Measurements from ENCODE around the gene GOLT1B.

- TF ChIP-seq, protein P1, sequence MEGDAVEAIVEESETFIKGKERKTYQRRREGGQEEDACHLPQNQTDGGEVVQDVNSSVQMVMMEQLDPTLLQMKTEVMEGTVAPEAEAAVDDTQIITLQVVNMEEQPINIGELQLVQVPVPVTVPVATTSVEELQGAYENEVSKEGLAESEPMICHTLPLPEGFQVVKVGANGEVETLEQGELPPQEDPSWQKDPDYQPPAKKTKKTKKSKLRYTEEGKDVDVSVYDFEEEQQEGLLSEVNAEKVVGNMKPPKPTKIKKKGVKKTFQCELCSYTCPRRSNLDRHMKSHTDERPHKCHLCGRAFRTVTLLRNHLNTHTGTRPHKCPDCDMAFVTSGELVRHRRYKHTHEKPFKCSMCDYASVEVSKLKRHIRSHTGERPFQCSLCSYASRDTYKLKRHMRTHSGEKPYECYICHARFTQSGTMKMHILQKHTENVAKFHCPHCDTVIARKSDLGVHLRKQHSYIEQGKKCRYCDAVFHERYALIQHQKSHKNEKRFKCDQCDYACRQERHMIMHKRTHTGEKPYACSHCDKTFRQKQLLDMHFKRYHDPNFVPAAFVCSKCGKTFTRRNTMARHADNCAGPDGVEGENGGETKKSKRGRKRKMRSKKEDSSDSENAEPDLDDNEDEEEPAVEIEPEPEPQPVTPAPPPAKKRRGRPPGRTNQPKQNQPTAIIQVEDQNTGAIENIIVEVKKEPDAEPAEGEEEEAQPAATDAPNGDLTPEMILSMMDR (IDR thresholded peaks at IDR 0.05; ENCODE audit: low read length) = no peak
- TF ChIP-seq EZH2 (optimal IDR thresholded peaks at IDR 0.05; ENCODE audit: low read depth, low read length) = no peak
Observed at GRCh38 chr12:21505888-21506287, 4.3 kb downstream of the GOLT1B start.

Data from MM.1S (cell line).